HepG2 (cell line): ENCODE data around the gene GLRX5. TPM values are rescaled to one million over a fixed set of nuclear protein-coding genes. Genes with fewer than 3 reads are reported as not detected.

Experiments used
- ATAC-seq: fragments of 200-7000 bp; cut with Tn5 transposase; 3 replicates; pipeline ENCODE4 v1.9.1; 2020; ENCODE audit warnings: mild to moderate bottlenecking, moderate library complexity
- BruUV-seq: library from RNA; stranded (reverse); fragments of 400-500 nt; replicated peaks from 2 replicates; lab custom pipeline; 2021; lab: Mats Ljungman, UMichigan
- CTCF ChIA-PET: fragments of 300-600 bp; formaldehyde crosslinking; extraction: SDS; loops from one replicate; lab custom pipeline; 2021; ENCODE audit warnings: low total read pairs, inconsistent platforms, low intra/inter-chr PET ratio; lab: Yijun Ruan, JAX
- POLR2A ChIA-PET: fragments of 350-600 bp; sonication (Branson Sonifier 250); formaldehyde crosslinking; loops from one replicate; lab custom pipeline; 2020; ENCODE audit warnings: antibody characterized with exemption, inconsistent platforms; lab: Yijun Ruan, JAX
- DNase-seq: peaks from one replicate; pipeline ENCODE4 v3.0.0-alpha.2; 2015; ENCODE audit warnings: low spot score
- FAIRE-seq: peaks from 3 replicates; lab custom pipeline; 2011; peaks lifted over from hg19 to GRCh38; lab: Jason Lieb, UNC
- H2AFZ ChIP-seq: one replicate; pipeline ENCODE4 v1.6.1; 2011; ENCODE audit warnings: low read length, inconsistent platforms
- H3K27ac ChIP-seq: fragments of 300-600 bp; 3 replicates; pipeline ENCODE4 v1.8.0; 2011; ENCODE audit warnings: mixed run types, mild to moderate bottlenecking, mixed read lengths, low read length, inconsistent platforms; ENCODE audit not compliant: insufficient read depth; ENCODE audit errors: extremely low read length
- H3K27me3 ChIP-seq, 2 experiments: fragments of 200-600 bp in 1 of 2; 2 replicates in 1 of 2; 3 replicates in 1 of 2; pipeline versions ENCODE4 v1.6.0 to v1.8.0; 2011; ENCODE audit warnings: low read length in 2 of 2, mild to moderate bottlenecking in 2 of 2, moderate library complexity in 2 of 2, inconsistent platforms in 1 of 2; ENCODE audit not compliant: insufficient read depth in 2 of 2, control insufficient read depth in 1 of 2
- H3K36me3 ChIP-seq, 2 experiments: fragments of 200-600 bp in 1 of 2; replicated peaks in 1 of 2; 2 replicates in 1 of 2; 3 replicates in 1 of 2; pipeline versions ENCODE4 v1.5.1 to v1.8.0; 2011; ENCODE audit warnings: low read length in 2 of 2, inconsistent platforms in 1 of 2; ENCODE audit not compliant: insufficient read depth in 2 of 2, control insufficient read depth in 1 of 2
- H3K4me1 ChIP-seq: 2 replicates; pipeline ENCODE4 v1.5.1; 2012; ENCODE audit warnings: low read length, inconsistent platforms; ENCODE audit not compliant: insufficient read depth
- H3K4me2 ChIP-seq: 2 replicates; pipeline ENCODE4 v1.6.0; 2011; ENCODE audit warnings: low read depth, low read length, inconsistent platforms
- H3K4me3 ChIP-seq, 3 experiments: fragments of 200-600 bp in 1 of 3; sonication (generic), shearing (Covaris generic) in 1 of 3; replicated peaks in 1 of 3; 2 replicates each; pipeline ENCODE4 v1.5.1; 2011 to 2016; ENCODE audit warnings: low read length in 3 of 3, inconsistent platforms in 2 of 3, low read depth in 2 of 3, mild to moderate bottlenecking in 2 of 3, control low read depth in 1 of 3, mixed read lengths in 1 of 3; ENCODE audit not compliant: insufficient read depth in 1 of 3
- H3K79me2 ChIP-seq: one replicate; pipeline ENCODE4 v1.6.1; 2011; ENCODE audit warnings: low read length, inconsistent platforms; ENCODE audit not compliant: insufficient read depth
- H3K9ac ChIP-seq: 2 replicates; pipeline ENCODE4 v1.6.0; 2011; ENCODE audit warnings: mild to moderate bottlenecking, low read depth, low read length, inconsistent platforms; ENCODE audit not compliant: insufficient read depth
- H3K9me3 ChIP-seq: 2 replicates; pipeline ENCODE4 v1.5.1; 2012; ENCODE audit warnings: mild to moderate bottlenecking, low read length
- H4K20me1 ChIP-seq: 2 replicates; pipeline ENCODE4 v1.6.0; 2011; ENCODE audit warnings: inconsistent platforms, mild to moderate bottlenecking, low read length, moderate library complexity; ENCODE audit not compliant: insufficient read depth
- ADNP ChIP-seq: sonication (generic); formaldehyde crosslinking; IDR thresholded peaks from 2 replicates; pipeline ENCODE4 v1.4.0; 2020; ENCODE audit warnings: missing genetic modification reagents
- CTCF ChIP-seq: sonication (generic); formaldehyde crosslinking; IDR thresholded peaks from 2 replicates; pipeline ENCODE4 v1.5.0; 2020; ENCODE audit warnings: mild to moderate bottlenecking, missing genetic modification reagents, moderate library complexity
- DDIT3 ChIP-seq: sonication (generic); formaldehyde crosslinking; IDR thresholded peaks from 2 replicates; pipeline ENCODE4 v1.4.0; 2020; ENCODE audit warnings: mild to moderate bottlenecking, missing genetic modification reagents
- EZH2 ChIP-seq: conservative IDR thresholded peaks from 2 replicates; pipeline ENCODE4 v1.6.1; 2012; ENCODE audit warnings: mild to moderate bottlenecking, low read depth, low read length, moderate library complexity
- IRX3 ChIP-seq: sonication (generic); formaldehyde crosslinking; IDR thresholded peaks from 2 replicates; pipeline ENCODE4 v1.8.1; 2023; ENCODE audit warnings: mild to moderate bottlenecking, low read depth, missing genetic modification reagents, borderline replicate concordance
- MED8 ChIP-seq: sonication (generic); formaldehyde crosslinking; IDR thresholded peaks from 2 replicates; pipeline ENCODE4 v1.8.1; 2023; ENCODE audit warnings: mild to moderate bottlenecking, missing genetic modification reagents; ENCODE audit not compliant: insufficient replicate concordance
- MYPOP ChIP-seq: sonication (generic); formaldehyde crosslinking; IDR thresholded peaks from 2 replicates; pipeline ENCODE4 v1.8.1; 2023; ENCODE audit warnings: mild to moderate bottlenecking, moderate library complexity, missing genetic modification reagents
- RBM39 ChIP-seq: fragments of 200-400 bp; formaldehyde crosslinking; IDR thresholded peaks from one replicate; pipeline ENCODE4 v1.6.1; 2018; ENCODE audit warnings: antibody characterized with exemption, mild to moderate bottlenecking, low read depth, low read length; ENCODE audit not compliant: poor library complexity, severe bottlenecking
- THRA ChIP-seq: sonication (generic); formaldehyde crosslinking; IDR thresholded peaks from 2 replicates; pipeline ENCODE4 v1.4.0; 2020; ENCODE audit warnings: missing genetic modification reagents, borderline replicate concordance
- ZBTB44 ChIP-seq: sonication (generic); formaldehyde crosslinking; IDR thresholded peaks from 2 replicates; pipeline ENCODE4 v1.4.0; 2020; ENCODE audit warnings: missing genetic modification reagents
- ZMAT3 ChIP-seq: sonication (generic); formaldehyde crosslinking; conservative IDR thresholded peaks from 2 replicates; pipeline ENCODE4 v1.7.0; 2021; ENCODE audit warnings: missing genetic modification reagents
- ZMYM2 ChIP-seq: sonication (generic); formaldehyde crosslinking; IDR thresholded peaks from 2 replicates; pipeline ENCODE4 v1.8.0; 2022; ENCODE audit warnings: mild to moderate bottlenecking, missing genetic modification reagents
- ZNF354B ChIP-seq: sonication (generic); formaldehyde crosslinking; IDR thresholded peaks from 2 replicates; pipeline ENCODE4 v1.8.0; 2022; ENCODE audit warnings: mild to moderate bottlenecking, missing genetic modification reagents
- ZNF552 ChIP-seq: sonication (generic); formaldehyde crosslinking; IDR thresholded peaks from 2 replicates; pipeline ENCODE4 v1.9.0; 2022; ENCODE audit warnings: missing genetic modification reagents, mild to moderate bottlenecking, borderline replicate concordance
- ZNF605 ChIP-seq: sonication (generic); formaldehyde crosslinking; IDR thresholded peaks from 2 replicates; pipeline ENCODE4 v1.8.0; 2022; ENCODE audit warnings: mild to moderate bottlenecking, missing genetic modification reagents
- ZNF883 ChIP-seq: sonication (generic); formaldehyde crosslinking; IDR thresholded peaks from 2 replicates; pipeline ENCODE4 v1.5.1; 2020; ENCODE audit warnings: mild to moderate bottlenecking, missing genetic modification reagents; ENCODE audit errors: not compliant biosample characterization
- ZSCAN12 ChIP-seq: sonication (generic); formaldehyde crosslinking; IDR thresholded peaks from 2 replicates; pipeline ENCODE4 v1.9.0; 2021; ENCODE audit warnings: mild to moderate bottlenecking, missing genetic modification reagents
- WGBS: methylation state at CpG from one replicate; pipeline ENCODE4 v1.1.6; 2017; ENCODE audit warnings: low lambda C conversion rate; 5-methylcytosine and 5-hydroxymethylcytosine counted together
- in situ Hi-C: cut with HindIII; loops from 2 replicates; pipeline ENCODE4 v1.10.0; 2017; ENCODE audit warnings: low pct_unique_long_range_greater_than_20kb; ENCODE audit not compliant: extremely low pct_ligation_motif_present
- intact Hi-C: fragments of 100-400 bp; cut with micrococcal nuclease; formaldehyde crosslinking; loops from one replicate; pipeline ENCODE4 v1.10.0; 2022; ENCODE audit not compliant: unreplicated experiment
- polyA plus RNA-seq, 8 experiments: library from polyadenylated mRNA; depleted of rRNA in 3 of 8; stranded (reverse) in 7 of 8; unstranded in 1 of 8; fragments of >200 nt; fragmentation: Illumina TruSeq in 4 of 8; extraction: Trizol in 4 of 8; gene quantifications; 2 replicates each; pipeline versions ENCODE4 v1.2.1 to v1.2.3, GENCODE V29; 2011 to 2016; ENCODE audit warnings: low read depth in 4 of 8, missing spikeins in 1 of 8, mixed read lengths in 1 of 8; ENCODE audit not compliant: insufficient read depth in 1 of 8
- total RNA-seq, 5 experiments: library from RNA; depleted of rRNA; stranded (reverse); fragments of >200 nt; fragmentation: Illumina TruSeq; extraction: Trizol; gene quantifications; 2 replicates each; pipeline ENCODE4 v1.2.3, GENCODE V29; 2016; ENCODE audit warnings: low read depth in 1 of 5

Gene GLRX5
- total and polyA plus RNA-seq, 2 of the 13 experiments (the other 11 are each of a cell fraction or from before 2014, with no cell fraction given) = 122 to 146 TPM

- in situ Hi-C loops = no loop called here
- no peak for TF ChIP-seq ZSCAN12 (CRISPR knock-in tag)
- TF ChIP-seq MED8 (CRISPR knock-in tag) = no peak
- TF ChIP-seq EZH2 = no peak
- no peak for TF ChIP-seq ADNP (CRISPR knock-in tag)
- no peak for TF ChIP-seq ZNF552 (CRISPR knock-in tag)
- TF ChIP-seq ZNF883 (CRISPR knock-in tag) = no peak
- TF ChIP-seq IRX3 (CRISPR knock-in tag) = no peak
- TF ChIP-seq RBM39 = no peak
- no peak for TF ChIP-seq DDIT3
- no peak for TF ChIP-seq MYPOP (CRISPR knock-in tag)
- no peak for TF ChIP-seq CTCF (CRISPR knock-in tag)
- no peak for TF ChIP-seq ZNF605 (CRISPR knock-in tag)
- TF ChIP-seq ZNF354B (CRISPR knock-in tag) = no peak
- no peak for TF ChIP-seq ZMYM2 (CRISPR knock-in tag)
- TF ChIP-seq ZBTB44 (CRISPR knock-in tag) = no peak
- no peak for TF ChIP-seq THRA (CRISPR knock-in tag)
- TF ChIP-seq ZMAT3 (CRISPR knock-in tag) = no peak
Observed at GRCh38 chr14:95577870-95578269, 43.0 kb downstream of the GLRX5 start.

More at GRCh38 chr14:95577870-95578269, 43.0 kb downstream of the GLRX5 start:
- POLR2A ChIA-PET = no interaction called here
- Histone ChIP-seq H3K27me3 (no peaks in the 10 kb centered on the region; a peak in 2 of 5 replicates), H2AFZ (no peak overlapping the region), H3K36me3 (no peaks in the 10 kb centered on the region), H3K9ac (no peak overlapping the region), H3K4me2 (no peak overlapping the region), H4K20me1 (no peaks in the 10 kb centered on the region), H3K9me3 (no peaks in the 10 kb centered on the region), H3K4me1 (peaks cover 6% of the 10 kb centered on the region; the same call in 1 of the 2 replicates), H3K27ac (no peak overlapping the region), H3K4me3 (no peak overlapping the region), H3K79me2 (no peaks in the 10 kb centered on the region)
- ATAC-seq (no peak), FAIRE-seq (no peak), DNase-seq (no peak)
- intact Hi-C loops = no loop called here
- CTCF ChIA-PET = no interaction called here
- BruUV-seq = no TSS peak
- WGBS = 0% methylated on average over 3 of the region's 3 CpGs
